GM21381 (cell line): Measurements from ENCODE around the gene RASA1.
"Not testable (repeated sequence)": the region's sequence is repeated elsewhere in the genome, so short reads cannot be mapped to it uniquely, and the experiment has no call there.

Experiments used
- ATAC-seq: cut with Tn5 transposase; IDR thresholded peaks from one replicate; pipeline ENCODE4 v1.9.1; 2021; ENCODE audit warnings: mild to moderate bottlenecking, moderate library complexity; ENCODE audit not compliant: unreplicated experiment

Gene RASA1

DNA sequence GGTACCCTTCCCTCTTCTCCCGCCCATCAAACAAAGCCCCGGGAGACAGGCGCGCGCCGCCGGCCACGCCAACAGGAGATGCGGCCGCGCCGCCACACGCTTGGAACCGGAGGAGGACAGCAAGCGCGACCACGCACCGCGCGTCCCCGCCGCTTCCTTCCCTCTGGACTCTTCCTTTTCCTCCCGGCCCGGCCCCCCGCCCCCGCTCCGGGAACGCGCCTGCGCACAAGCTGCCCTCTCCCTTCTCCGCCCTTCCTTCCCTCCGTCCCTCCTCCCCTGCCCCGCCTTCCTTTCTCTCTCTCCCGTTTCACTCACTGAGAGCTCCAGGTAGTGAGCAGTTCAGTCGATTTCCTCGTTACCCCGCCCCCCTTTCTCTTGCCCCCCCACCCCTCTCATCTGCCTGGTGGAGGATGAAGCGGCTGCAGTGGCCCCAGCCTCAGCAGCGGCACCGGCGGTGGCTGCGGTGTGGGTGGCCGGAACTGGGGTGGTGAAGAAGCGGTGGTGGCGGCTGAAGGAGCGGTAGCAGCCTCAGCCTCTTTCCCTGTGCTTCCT lies at the start of gene RASA1:
Gene RASA1, plus strand, starts transcription at position 310 of the 552 bp plus-strand sequence. CDS start 569 bp downstream, outside the sequence.
- ATAC-seq, result peak; percentile 59

DNA sequence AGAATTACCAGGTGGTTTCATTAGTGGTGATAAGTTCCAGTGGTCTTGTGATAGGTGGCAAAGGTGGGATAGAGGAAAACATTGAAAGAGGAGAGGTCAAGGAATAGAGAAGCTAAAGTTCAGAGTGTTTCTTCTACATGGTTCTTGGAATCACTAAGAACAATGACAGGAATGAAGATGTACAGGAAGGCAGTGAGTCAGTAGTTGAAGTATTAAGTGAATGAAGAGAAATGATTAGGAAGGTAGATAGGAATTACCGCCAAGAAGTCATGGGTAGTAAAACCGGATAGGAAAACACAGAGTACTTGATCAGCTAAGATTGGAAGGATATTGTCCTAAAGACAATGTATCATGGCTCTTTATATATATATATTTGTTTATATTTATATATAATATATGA lies 37.9 kb upstream of the RASA1 start:
- no peak for ATAC-seq

DNA sequence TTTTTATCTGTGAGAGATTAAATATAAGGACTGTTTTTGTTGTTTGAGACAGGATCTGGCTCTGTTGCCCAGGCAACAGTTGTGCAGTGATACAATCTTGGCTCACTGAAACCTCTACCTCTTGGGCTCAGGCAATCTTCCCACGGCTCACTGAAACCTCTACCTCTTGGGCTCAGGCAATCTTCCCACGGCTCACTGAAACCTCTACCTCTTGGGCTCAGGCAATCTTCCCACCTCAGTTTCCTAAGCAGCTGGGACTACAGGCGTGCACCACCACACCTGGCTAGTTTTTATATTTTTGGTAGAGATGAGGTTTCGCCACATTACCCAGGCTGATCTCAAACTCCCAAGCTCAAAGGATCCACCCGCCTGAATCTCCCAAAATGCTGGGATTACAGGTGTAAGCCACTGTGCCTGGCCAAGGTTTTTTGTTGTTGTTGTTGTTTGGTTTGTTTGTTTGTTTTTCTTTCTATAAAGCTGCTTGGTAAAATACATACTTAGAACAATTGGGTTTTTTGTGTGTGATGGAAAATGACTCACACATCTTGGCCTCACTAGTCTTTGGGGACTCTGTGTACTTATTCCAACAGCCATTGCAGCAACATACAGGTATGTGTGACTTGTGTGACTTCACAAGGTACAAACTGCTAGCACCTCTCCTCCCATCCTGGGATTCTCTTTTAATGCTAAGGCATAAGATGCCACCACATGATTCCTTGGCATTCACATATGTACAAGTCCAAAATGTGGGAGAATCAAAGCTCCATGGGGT lies 36.5 kb upstream of the RASA1 start:
- peak; percentile 97 for ATAC-seq

DNA sequence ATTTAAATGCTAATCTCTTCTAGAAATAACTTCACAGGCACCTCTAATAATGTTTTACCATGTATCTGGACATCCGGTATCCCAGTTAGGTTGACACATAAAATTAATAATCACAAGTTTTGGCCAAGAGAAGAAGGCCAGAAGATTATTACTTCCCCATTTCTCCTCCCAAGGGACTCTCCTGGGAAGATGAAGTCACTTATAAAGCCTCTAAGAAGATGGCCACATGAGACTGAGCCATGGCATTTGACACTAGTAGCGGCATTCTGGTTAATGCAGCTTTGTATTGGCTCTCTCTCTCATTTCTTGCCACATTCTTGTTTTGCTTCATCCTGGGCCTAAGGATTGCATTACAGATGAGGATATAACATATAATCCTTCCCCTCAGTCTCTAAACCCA lies 34.5 kb upstream of the RASA1 start:
- ATAC-seq, result no peak

GRCh38 chr5:87241555-87241954 lies 26.1 kb upstream of the RASA1 start:
- no peak for ATAC-seq

DNA sequence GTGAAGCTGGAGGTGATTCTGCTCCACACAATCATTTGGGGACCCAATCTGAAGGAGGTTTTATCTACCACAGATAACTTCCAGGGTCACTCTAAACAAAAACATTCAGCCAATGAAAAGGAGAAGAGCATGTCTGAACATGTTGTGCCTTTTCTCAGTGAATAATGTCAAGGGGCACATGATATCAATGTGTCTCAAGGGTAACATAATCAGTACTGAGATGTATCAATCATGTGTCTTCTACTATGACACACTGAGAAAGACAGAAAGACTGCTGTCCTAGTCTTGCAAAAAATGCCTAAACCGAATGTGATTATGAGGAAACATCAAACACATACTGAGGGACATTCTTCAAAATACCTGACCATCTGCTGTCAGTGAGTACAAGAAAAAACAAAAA lies 25.4 kb upstream of the RASA1 start:
- no peak for ATAC-seq

DNA sequence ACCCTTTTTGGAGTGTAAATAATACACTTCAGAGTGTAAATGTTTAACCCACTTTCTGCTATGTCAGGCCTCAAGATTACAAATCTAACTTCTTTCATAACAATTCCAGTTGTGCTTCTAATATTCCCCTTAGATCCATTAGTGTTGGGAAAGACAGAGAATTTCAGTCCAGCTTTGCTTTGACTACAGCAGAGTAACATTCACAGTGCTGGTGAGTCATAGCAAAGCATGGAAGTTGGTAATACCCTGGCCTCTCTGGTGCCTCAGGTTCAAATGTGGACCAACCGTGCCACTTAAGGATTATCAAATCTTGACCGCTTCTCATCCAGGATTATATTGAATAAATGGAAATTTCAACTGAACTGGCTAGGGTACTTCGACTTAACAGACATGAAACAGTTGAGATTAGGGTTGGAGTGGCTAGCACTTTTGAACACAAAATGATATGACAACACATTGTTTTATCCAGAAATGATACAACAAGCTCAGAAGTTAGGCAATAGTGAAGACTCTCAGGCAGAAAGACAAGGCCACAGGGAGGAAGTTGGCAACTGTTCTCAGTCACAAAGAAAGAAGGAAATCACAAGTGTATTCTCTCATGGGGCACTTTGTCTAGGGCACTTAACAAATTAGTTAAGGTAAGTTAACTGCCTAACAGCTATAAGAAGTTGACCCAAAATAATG lies 24.4 kb upstream of the RASA1 start:
- no peak for ATAC-seq

GRCh38 chr5:87245451-87245850 lies 22.2 kb upstream of the RASA1 start:
- ATAC-seq, result no peak

GRCh38 chr5:87246061-87246460 lies 21.6 kb upstream of the RASA1 start:
- no peak for ATAC-seq

- no peak for ATAC-seq
These were observed 15.4 kb upstream of the RASA1 start for GRCh38 chr5:87252283-87252605.

DNA sequence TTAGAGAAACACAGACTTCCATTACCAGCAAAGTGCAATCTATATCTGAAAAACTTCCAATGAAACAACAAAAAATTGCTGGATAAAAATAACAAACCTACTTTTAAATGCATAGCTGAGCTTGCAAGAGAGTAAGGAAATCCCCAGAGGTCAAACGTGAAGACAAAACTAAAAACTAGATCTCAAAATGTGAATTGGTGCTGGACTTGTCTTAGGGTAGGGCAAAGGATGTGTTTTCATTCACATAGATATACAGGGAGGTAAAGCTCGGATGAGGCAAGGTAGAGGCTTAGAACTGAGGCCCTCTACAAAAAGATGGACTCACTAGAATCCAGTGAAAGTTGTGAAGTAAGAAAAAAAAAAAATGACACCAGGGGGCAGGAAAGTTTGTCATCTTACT lies 13.6 kb upstream of the RASA1 start:
- ATAC-seq, result no peak

DNA sequence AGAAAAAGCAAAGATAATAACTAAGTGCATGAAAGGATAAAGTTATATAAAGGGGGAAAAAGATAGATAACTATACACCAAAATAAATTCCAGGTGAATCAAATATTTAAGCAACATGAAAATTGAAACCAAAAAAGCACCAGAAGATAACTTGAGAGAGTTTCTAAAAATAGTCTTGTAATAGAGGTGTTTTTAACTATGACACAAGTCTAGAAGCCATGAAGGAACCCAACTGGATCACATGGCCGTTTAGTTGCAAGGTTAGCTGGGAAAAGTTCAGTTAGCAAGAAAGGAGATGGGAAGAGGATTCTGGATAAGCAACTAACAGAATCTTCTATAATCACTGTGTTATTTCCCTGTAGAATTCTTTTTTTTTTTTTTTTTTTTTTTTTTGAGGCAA lies 9.2 kb upstream of the RASA1 start:
- ATAC-seq, result no peak

DNA sequence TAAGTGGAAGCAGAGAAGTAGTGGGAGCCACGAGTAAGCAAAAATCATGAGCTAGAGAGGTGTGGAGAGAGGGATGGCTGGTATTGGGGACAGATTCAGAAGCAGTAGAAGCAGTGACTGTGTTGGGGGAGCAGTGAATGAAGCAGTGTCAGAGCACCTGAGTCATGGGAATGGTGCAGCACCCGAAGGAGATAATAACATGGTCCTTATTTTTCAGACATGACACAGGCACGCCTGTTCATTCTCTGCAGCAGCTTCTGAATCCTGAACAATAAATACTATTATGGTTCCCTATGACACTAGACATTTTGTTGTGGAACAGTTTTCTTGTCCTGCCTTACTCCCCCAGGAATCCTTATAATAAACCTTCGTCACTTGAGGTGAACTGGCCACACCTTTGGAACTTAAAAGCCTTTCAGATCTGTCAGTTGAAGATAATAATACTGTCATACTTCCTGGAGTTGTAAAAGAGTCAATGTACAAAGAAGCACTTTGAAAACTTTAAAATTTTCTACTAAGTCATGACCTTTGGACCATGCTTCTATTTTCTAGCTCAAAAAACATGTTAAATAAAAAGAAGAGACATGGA lies 7.0 kb upstream of the RASA1 start:
- ATAC-seq, result no peak

DNA sequence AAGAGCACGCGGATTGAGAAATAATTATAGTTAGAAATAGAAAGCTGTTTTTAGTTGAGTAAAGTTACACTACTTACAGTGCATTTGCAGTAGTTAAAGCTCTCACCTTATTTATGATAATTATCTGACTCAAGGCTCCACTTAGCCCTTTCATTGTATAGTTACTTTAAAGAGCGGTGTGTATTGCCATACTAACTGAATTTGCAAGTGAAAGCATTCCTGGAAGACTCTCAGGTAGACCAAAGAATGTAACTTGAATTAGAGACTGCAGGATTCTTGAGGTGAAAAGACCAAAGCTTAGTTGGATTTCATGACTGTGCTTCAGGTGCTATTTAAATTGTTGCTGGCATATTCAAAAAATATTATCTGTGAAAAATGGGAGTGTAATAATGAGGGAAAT lies 4.2 kb upstream of the RASA1 start:
- ATAC-seq, result no peak

GRCh38 chr5:87266914-87267573 lies 639 bp upstream of the RASA1 start:
- ATAC-seq, result peak; percentile 9

GRCh38 chr5:87268126-87268969 lies 665 bp downstream of the RASA1 start:
- peak; percentile 53 for ATAC-seq

GRCh38 chr5:87268970-87269377 lies 1.3 kb downstream of the RASA1 start:
- no peak for ATAC-seq

DNA sequence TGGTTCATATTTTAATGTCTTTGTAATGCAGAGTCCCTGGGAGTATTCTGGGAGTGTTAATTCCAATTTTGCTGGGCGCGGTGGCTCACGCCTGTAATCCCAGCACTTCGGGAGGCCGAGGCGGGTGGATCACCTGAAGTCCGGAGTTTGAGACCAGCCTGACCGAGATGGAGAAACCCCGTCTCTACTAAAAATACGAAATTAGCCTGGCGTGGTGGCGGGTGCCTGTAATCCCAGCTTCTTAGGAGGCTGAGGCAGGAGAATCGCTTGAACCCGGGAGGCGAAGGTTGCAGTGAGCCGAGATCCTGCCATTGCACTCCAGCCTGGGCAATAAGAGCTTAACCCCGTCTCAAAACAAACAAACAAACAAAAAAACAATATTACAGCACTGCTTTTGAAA lies 3.2 kb downstream of the RASA1 start:
- ATAC-seq, result not testable (repeated sequence)

GRCh38 chr5:87276655-87277054 lies 9.0 kb downstream of the RASA1 start:
- no peak for ATAC-seq

DNA sequence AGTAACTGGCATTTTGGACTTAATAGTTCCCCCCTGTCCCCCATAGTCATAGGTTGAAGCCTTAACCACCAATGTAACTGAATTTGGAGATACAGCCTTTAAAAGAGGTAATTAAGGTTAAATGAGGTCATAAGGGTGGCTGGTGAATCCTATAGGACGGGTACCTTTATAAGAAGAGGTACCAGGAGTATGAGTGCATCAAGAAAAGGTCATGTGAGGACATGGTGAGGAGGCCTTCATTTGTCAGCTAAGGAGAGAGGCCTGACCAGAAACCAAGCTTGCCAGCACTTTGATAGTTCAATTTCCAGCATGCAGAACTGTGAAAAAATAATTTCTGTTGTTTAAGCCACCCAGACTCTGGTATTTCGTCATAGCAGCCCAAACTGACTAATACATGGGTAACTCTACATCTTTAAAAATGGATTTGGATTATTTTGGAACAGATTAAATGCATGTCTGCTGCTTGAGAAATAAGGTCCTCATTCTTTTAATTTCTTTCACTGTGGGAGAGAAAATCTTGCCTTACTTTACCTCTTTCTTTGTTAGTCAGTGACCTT lies 9.7 kb downstream of the RASA1 start:
- no peak for ATAC-seq
